ENCODE data around the gene TICAM1. TPM values are rescaled to one million over a fixed set of nuclear protein-coding genes. Genes with fewer than 3 reads are reported as not detected.
A peak's percentile ranks its signal among the peaks of the same experiment; 100 is the strongest.
"Not testable (repeated sequence)": the region's sequence is repeated elsewhere in the genome, so short reads cannot be mapped to it uniquely, and the experiment has no call there.

TICAM1 gene
- total RNA-seq, 1 donor from 2014 or later: 7.4 TPM

DNA sequence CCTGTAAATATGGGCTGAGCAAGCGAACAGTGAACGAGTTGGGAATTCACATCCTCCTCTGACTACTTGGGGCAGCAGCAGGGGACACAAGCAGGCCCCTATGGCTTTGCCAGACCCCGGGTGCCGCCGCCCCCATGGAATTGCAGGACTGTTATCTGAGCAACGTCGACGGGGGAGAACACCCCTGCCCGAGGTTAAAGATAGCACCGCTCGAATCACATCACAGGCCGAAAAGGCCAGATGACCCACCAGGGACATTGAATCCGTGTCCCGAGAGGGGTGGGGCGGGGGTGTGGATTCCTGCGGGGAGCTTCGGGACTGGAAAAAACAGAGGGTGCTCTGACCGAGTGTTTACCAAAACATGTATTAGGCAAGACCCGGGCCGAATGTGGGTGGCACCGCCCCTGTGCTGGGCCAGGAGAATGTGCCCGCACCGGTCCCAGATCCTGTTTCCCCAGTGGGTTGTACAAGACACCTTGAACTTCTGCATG, 30.9 kb downstream of the TICAM1 start:
- TF ChIP-seq, protein P1, sequence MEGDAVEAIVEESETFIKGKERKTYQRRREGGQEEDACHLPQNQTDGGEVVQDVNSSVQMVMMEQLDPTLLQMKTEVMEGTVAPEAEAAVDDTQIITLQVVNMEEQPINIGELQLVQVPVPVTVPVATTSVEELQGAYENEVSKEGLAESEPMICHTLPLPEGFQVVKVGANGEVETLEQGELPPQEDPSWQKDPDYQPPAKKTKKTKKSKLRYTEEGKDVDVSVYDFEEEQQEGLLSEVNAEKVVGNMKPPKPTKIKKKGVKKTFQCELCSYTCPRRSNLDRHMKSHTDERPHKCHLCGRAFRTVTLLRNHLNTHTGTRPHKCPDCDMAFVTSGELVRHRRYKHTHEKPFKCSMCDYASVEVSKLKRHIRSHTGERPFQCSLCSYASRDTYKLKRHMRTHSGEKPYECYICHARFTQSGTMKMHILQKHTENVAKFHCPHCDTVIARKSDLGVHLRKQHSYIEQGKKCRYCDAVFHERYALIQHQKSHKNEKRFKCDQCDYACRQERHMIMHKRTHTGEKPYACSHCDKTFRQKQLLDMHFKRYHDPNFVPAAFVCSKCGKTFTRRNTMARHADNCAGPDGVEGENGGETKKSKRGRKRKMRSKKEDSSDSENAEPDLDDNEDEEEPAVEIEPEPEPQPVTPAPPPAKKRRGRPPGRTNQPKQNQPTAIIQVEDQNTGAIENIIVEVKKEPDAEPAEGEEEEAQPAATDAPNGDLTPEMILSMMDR (conservative IDR thresholded peaks at IDR 0.05; ENCODE audit: low read depth, low read length): no peak
- no peak for DNase-seq (ENCODE audit: low read depth)
- no peak overlapping the region for H3K4me3 ChIP-seq (ENCODE audit: low read depth, low read length)

GRCh38 chr19:4795400-4795799, 36.1 kb downstream of the TICAM1 start:
- DNase-seq (ENCODE audit: low read depth): no peak
- no peak overlapping the region for H3K4me3 ChIP-seq (ENCODE audit: low read depth, low read length)

DNA sequence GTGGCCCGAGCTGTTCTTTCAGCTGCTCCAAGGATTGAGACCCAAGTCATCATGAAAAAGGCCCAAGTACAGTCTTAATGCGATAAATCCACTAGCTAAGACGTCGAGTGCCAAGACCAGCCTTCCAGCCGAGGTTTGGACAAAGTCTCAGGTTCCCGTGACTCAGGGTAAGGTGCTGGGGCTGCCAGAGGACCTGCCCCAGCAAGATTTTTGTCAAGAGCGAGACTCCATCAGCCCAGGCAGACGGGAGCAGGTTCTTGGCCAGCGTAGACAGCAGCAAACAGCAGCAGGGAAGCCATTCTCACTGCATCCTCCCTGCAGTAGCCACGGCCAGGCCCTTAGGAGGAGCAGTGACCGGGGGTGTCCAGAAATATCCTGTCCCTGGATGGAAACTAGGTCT, 36.5 kb downstream of the TICAM1 start:
- TF ChIP-seq, protein P1 (conservative IDR thresholded peaks at IDR 0.05; ENCODE audit: low read depth, low read length): no peak
- DNase-seq (ENCODE audit: low read depth): no peak
- H3K4me3 ChIP-seq (ENCODE audit: low read depth, low read length): no peak overlapping the region

More at GRCh38 chr19:4795400-4795799, 36.1 kb downstream of the TICAM1 start:
- TF ChIP-seq, protein P1 (conservative IDR thresholded peaks at IDR 0.05; ENCODE audit: low read depth, low read length): no peak

- not testable (repeated sequence) for H3K4me3 ChIP-seq (ENCODE audit: low read depth, low read length); DNase-seq (ENCODE audit: low read depth)
These were observed 38.2 kb downstream of the TICAM1 start for GRCh38 chr19:4793278-4793677.

DNA sequence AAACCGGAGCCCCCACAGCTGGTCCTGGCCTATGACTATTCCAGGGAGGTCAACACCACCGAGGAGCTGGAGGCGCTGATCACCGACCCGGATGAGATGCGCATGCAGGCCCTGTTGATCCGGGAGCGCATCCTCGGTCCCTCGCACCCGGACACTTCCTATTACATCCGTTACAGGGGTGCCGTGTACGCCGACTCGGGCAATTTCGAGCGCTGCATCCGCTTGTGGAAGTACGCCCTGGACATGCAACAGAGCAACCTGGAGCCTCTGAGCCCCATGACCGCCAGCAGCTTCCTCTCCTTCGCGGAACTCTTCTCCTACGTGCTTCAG, 38.7 kb downstream of the TICAM1 start:
- peak overlapping the region; percentile 76 for H3K4me3 ChIP-seq (ENCODE audit: low read depth, low read length)
- DNase-seq (ENCODE audit: low read depth): not testable (repeated sequence)

DNA sequence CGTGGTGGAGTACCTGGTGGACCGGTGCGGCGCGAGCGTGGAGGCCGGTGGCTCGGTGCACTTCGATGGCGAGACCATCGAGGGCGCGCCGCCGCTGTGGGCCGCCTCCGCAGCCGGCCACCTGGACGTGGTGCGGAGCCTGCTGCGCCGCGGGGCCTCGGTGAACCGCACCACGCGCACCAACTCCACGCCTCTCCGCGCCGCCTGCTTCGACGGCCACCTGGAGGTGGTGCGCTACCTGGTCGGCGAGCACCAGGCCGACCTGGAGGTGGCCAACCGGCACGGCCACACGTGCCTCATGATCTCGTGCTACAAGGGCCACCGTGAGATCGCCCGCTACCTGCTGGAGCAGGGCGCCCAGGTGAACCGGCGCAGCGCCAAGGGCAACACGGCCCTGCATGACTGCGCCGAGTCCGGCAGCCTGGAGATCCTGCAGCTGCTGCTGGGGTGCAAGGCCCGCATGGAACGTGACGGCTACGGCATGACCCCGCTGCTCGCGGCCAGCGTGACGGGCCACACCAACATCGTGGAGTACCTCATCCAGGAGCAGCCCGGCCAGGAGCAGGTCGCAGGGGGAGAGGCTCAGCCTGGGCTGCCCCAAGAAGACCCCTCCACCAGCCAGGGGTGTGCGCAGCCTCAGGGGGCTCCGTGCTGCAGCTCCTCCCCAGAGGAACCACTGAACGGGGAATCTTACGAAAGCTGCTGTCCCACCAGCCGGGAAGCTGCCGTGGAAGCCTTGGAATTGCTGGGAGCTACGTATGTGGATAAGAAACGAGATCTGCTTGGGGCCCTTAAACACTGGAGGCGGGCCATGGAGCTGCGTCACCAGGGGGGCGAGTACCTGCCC, 39.3 kb downstream of the TICAM1 start:
- DNase-seq (ENCODE audit: low read depth): not testable (repeated sequence)
- H3K4me3 ChIP-seq (ENCODE audit: low read depth, low read length): peak overlapping the region; percentile 76

DNA sequence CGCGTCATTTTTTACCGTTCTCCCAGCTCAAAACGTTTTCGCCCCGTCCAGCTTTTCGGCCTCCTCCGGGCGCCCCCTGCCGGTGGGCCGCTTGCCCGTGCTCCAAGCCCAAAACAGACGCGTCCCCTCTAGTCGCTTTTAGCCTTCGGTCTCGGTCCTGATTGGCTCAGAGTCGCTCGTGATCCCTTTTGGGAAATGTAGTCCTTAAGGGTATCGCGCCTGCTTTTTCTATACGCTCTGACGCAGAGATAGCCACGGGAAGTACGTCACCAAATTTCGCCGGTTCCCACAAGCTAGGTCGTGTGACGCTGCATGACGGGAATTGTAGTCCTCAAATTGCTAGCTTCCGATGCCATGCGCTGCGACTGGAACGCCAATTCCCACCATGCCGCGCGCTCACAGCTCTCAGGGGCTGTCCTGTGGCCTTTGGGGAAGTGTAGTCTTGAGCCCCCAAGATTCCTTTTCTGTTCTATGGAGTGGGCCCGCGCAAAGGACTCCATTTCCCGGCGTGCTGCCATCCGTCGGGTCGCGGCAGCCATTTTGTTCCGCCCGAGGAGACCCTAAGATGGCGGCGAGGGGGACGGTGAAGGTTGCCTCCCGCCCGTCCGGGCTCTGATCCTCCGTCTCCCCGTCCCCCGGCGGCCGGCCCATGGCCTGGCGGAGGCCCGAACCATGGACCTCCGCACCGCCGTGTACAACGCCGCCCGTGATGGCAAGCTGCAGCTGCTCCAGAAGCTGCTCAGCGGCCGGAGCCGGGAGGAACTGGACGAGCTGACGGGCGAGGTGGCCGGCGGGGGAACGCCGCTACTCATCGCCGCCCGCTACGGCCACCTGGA, 40.1 kb downstream of the TICAM1 start, which contains the start of gene FEM1A:
TSS of gene FEM1A (plus strand) at position 552 of the 836 bp plus-strand sequence. CDS start at position 673, 121 bp downstream.
- TF ChIP-seq, protein P1 (conservative IDR thresholded peaks at IDR 0.05; ENCODE audit: low read depth, low read length): peak; percentile 99
- peak within 1 kb of the TSS; percentile 76 for H3K4me3 ChIP-seq (ENCODE audit: low read depth, low read length)
- DNase-seq (ENCODE audit: low read depth): peak; percentile 100

DNA sequence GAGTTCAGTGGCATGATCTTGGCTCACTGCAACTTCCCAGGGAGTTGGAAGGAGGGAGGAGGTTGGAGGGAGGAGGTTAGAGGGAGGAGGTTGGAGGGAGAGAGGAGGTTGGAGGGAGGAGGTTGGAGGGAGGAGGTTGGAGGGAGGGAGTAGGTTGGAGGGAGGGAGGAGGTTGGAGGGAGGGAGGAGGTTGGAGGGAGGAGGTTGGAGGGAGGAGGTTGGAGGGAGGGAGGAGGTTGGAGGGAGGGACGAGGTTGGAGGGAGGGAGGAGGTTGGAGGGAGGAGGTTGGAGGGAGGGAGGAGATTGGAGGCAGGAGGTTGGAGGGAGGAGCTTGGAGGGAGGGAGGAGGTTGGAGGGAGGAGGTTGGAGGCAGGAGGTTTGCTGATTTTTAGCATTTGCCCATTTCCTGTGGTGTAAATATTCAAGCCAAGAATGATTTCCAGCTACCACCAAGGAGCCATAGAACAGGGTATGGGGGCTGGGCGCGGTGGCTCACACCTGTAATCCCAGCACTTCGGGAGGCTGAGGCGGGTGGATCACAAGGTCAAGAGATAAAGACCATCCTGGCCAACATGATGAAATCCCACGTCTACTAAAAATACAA, 45.0 kb downstream of the TICAM1 start:
- DNase-seq (ENCODE audit: low read depth); H3K4me3 ChIP-seq (ENCODE audit: low read depth, low read length): not testable (repeated sequence)

All from epithelial cell of proximal tubule (primary cell).